ENCODE results near the gene SLC10A7.

Gene SLC10A7, protein sequence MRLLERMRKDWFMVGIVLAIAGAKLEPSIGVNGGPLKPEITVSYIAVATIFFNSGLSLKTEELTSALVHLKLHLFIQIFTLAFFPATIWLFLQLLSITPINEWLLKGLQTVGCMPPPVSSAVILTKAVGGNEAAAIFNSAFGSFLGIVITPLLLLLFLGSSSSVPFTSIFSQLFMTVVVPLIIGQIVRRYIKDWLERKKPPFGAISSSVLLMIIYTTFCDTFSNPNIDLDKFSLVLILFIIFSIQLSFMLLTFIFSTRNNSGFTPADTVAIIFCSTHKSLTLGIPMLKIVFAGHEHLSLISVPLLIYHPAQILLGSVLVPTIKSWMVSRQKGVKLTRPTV

DNA sequence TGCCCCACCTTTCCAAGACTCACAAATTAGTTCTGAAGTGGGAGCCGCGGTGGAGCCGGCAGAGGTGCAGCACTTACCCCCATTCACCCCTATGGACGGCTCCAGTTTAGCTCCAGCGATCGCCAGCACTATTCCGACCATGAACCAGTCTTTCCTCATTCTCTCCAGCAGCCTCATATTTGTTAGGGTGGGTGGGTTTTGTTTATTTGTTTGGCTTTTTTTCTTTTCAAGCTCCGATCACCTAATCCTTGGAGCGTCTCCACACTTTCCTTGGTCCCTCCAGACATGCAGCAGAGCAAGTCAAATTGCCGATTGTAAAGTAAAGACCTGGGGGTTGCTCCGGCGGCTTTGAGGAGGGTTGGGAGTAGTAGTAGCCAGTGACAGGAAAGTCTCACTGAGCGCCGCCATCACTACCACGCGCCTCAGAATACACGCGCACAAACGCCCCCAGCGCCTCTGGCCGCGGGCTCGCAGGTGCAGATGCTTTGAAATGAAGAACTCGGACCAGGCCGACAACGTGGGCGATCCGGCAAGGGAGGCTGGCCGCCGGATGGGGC is at the start of gene SLC10A7:
Gene SLC10A7, minus strand, starts transcription at position 400 of the 557 bp plus-strand sequence. Its CDS starts 223 bp downstream, at position 177.
- peak; percentile 74 for DNase-seq

DNA sequence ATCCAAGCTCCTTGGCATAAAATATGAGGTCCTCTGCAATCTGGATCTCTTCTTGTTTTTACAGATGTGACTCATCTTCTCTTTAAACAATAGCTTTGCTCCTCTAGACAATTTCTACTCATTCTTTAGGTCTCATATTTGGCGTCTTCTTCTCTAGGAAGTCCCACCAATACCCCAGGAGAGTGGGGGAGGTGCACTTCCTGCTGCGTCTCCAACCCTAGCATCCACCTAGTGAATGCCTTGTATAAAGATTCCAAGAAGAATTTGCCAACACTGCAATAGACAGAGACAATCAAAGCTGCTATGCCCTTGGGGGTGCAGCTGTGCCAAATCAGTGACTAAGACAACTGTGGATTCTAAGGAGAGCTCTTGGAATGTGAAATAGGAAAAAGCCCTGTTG is 45.7 kb upstream of the SLC10A7 start:
- DNase-seq, result no peak

DNA sequence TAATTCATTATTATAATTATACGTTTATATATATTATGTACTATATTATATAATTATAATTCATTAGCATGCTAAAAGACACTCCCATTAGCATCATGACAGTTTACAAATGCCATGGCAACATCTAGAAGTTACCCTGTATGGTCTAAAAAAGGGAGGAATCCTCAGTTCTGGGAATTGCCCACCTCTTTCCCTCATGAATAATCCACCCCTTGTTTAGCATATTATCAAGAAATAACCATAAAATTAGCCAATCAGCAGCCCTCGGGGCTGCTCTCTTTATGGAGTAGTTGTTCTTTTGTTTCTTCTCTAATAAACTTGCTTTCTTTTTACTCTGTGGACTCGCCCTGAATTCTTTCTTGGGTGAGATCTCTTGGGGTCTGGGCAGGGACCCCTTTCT is 42.8 kb upstream of the SLC10A7 start:
- DNase-seq, result no peak

DNA sequence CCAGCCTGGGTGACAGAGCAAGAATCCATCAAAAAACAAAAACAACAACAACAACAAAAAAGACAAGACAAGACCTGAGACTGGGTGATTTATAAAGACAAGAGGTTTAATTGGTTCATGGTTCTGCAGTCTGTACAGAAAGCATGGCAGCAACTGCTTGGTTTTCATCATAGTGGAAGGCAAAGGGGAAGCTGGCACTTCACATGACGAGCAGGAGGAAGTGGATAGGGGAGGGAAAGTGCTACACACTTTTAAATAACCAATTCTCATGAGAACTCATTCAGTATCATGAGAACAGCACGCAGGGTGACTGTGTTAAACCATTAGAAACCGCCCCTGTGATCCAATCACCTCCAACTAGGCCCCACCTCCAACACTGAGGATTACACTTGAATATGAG is 28.4 kb upstream of the SLC10A7 start:
- DNase-seq, result no peak

DNA sequence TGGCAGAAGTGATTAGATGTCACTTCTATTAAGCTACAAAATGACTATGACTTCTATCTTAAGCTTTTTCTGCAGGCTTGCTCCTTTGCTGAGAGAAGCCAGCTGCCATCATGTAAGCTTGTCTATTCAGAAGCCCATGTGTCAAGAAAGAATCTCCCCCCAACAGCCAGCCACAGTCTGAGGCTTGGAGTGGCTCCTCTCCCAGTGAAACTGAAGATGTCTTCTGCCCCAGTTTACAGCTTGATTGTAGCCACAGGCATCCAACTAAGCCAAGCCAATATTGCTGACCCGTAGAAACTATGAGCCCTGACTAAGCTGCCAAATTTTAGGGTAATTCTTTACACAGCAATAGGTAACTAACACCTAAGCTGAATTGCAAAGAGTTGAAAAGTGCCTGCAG is 26.7 kb upstream of the SLC10A7 start:
- no peak for DNase-seq

DNA sequence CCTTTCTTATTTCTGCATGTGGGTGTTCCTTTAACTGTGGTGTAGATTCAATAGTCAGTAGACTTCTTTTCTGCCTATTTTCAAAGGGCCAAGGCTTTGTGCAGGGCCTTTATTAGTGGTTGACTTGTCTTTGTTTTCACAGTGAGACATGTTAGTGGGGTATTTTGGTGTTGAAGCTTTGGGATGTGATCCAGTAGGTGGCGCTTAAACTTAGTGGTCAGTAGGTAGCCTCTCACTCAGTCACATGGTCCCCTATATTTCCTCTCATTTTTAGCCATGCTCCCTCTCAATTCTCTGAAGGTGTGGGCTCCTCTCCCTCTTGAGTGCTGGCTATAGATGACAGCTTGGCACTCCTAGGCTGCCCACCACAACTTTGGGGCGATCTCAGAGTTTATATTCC is 23.4 kb upstream of the SLC10A7 start:
- DNase-seq, result no peak

DNA sequence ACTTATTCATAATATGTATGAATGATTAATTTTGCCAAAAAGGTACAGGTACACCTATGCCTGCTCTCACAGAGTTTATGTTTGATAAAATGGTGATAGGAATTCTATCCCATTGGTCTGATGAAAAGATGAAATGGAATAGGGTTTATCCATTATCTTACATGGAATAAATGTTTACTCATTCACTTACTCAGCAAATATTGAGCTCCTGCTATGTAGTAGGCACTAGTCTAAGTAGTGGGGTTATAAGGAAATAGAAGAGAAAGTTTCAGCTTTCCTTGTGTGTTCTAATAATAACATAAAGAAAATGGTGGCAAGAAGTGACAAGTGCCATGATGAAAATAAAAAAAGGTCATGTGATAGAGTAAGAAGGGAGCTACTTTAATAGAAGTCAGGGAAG is 12.4 kb upstream of the SLC10A7 start:
- DNase-seq, result no peak

DNA sequence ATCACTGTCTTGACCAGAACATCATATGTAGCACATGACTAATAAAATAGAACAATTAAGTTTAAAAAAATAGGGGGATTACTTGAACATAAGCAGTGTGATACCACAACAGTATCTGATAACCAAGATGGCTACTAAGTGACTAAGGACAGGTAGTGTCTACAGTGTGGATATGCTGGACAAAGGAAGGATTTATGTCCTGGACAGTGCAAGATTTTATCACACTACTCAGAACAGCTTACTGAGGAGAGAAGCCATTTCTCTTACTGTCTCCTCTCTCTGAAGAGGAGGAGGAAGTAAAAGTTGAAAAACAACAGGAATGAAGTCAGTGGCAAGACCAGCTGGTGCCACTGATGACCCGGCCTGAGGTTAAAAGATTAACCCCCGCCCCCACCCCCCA is 4.0 kb upstream of the SLC10A7 start:
- no peak for DNase-seq

DNA sequence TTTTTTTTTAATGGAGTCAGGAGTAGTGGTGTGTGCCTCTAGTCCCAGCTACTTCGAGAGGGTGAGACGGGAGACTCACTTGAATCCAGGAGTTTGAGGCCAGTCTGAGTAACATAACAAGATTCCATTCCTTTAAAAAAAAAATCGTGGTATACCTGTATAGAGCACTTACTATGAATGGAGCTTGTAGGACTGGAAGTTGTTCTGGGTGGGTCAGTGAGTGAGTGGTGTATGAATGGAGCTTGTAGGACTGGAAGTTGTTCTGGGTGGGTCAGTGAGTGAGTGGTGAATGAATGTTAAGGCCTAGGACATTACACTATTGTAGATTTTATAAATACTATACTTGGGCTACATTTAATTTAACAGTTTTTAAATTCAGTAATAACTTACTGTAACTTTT is 2.9 kb upstream of the SLC10A7 start:
- no peak for DNase-seq

DNA sequence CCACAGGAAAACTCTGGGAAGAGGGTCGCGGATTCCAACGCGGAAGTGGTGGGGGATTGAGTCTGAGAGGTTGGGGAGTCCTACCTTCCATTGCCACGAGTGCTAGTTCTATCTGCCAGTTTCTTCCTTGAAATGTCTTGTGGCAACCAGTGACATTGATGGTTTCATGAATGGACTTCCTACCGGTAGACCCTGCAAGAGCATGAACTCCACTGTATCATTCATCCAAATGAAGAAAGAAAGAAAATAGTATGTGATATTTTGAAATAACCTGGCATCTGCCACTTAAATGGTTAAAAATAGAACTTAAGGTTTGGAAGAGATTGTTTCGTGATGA is 1.1 kb upstream of the SLC10A7 start:
- DNase-seq, result no peak

DNA sequence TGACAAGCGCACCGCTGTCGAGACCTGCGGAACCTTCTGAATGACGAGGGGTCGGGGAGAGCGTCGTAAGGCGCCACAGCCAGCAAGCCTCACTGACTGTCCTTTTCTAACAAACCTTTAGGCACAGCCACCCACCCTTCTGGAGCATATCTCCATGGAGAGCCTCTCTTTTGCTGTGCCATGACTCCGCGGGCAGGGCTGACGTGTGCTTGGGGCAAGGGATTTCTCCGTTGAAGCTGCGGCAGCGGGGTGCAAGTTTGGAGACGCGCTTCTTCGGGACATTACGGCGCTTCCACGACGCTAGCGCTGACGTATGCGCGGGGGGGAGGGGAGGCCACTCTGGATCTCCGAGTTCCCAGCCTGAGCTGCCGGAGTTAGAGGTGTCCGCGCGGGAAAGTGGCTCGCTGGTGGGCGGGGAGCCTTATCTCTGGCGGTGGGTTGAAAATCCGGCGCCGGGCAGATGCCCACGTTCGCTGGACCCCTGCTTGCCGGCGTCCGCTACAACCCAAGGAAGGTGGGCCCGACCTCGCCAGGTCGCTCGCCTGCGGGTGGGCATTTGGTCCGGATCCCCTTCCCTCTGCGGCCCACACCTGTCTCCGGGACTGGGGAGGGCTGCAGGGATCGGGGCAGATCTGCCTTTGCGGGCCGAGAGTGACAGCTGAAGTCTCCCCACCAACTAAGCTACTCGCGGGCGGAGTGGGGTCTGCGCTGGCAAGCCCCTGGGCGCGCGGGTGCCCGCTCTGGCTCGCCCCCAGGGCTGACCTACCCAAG is 543 bp upstream of the SLC10A7 start:
- peak; percentile 88 for DNase-seq

DNA sequence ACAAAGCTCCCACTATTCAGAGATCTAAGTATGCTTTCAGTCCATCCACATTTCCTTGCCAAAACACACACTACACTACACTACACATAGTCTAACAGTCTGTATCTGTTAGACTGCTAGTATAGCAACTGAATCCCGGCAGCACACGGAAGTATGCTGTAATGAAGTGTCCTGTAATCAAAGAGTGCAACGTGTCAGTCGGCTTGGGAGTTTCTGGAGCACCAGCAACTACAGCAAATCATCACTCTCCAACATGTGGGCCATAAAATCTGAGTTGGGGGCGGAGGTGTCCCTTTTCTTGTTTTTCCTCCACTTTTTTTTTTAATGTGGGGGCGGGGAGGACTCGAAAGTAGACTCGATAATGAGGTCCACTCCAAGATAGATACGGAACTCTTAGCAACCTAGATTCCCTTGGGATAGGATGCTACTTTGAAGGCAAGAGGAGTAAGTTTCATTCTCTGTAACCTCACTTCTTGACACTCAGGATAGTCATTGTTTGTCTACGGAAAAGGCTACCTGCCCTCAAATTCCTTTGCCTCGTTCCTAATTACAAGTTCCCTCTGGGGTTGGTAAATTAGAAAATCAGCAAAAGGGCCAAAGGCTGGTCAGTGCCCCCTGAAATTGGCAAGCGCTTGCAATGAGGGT is 722 bp downstream of the SLC10A7 start:
- no peak for DNase-seq

DNA sequence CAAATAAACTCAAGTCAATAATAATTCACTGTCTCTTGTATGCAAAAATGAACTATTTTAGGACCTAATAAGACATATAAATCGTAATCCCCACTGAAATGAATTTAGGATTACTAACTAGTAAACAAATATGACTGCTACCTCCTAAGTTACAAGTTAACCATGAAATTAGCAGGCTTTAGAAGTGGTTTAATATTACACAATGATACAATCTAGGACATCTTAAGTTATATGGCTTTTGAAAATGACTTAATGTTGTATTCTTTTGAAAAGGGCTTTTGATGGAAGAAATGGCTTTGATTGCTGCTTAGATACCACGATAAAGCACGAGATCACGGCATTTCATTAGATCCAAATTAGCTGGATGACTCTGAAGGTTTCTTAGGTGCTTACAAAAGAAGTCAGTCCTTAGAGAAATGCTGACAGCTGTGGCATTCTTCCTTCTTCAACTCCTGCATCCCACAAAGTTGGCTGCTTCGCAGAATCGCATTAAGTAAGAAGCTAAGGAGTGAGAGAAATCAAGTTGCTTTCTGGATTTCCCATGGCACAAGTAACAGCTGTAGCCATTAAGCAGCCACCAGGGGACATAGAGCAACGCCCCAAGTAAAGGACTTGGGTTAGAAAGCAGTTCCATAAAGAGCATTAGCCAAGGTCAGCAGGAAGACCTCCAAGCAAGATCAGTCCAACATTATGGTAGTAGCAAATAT is 6.9 kb downstream of the SLC10A7 start:
- DNase-seq, result no peak

DNA sequence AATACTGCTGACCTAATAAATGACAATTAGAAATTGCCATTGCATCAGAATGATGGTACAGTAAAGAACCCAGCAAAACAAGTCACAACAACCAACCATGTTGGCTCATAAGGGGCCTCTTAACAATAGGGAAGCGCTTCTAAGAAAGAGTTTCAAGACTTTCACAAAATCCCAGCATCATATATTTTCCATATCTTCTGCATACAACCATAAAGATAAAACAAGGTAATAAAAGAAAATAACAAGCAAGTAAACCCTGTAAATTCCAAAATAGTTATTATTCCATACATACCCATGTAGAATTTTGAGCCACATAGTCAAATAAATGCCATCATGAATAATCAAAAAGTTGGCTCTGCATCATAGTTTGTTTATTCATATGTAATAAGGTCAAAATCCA is 8.2 kb downstream of the SLC10A7 start:
- no peak for DNase-seq

DNA sequence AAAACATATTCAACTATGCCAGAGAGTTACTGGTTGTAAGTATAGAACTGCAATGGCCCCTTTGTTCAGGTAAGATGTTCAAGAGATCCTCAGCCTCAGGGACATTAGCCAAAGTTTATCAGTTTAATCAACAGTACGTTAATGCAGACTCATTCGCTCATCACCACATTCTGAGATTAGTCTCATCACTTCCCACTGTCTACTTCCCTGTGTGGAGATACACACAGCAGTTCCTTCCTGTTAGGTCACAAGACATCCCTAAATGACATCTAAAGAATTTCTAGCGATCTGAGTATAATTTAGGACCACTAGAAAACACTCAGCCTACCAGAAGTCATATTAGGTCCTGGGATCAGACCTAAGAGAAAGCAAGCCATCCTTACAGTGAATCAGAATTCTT is 10.4 kb downstream of the SLC10A7 start:
- DNase-seq, result no peak

DNA sequence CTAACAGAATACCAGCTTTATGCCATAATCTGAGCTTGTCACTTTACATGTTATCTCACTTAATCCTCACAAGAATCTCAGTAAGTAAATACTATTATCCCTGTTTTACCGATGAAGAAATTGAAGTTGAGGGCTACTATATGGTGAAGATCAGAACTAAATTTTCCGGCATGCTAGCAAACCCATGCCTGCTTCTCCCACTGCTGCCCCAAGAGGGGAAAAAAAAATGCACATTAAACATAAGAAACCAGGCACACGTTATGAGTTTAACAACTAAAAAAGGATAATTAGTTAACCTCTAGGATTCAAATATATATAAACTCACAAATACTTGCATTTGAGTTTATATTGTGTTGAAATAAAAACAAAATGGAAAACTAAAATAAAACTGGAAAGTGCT is 10.8 kb downstream of the SLC10A7 start:
- DNase-seq, result no peak

DNA sequence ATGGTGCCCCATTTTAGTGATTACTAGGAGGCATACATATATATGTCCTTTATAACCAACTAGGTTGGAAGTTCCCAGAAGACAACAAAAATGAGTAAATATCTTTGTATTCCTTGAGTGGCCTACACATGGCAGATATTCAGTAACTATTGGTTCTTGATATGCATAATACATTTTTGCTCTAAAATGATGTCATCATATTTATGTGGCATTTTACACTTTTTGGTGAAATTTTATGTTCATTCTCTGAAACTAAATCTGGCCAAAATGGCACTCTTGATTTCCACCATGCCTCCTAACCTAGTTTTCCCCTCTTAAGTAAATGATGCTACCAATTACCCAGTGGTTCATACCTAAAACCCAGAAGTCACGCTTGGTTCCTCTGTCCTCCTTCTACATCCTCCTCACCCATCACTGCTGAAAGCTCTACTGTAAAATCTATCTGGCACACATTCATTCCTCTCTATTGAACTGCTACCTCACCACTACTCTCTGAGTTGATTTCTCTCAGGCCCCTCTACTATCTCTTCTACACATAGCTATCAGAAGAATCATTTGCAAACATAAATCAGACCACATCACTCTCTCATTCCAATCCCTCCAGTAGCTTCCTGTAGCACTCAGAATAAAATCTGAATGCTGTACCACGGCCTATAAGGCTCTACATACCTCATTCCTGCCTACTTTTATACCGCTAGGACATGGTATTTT is 13.4 kb downstream of the SLC10A7 start:
- DNase-seq, result no peak

DNA sequence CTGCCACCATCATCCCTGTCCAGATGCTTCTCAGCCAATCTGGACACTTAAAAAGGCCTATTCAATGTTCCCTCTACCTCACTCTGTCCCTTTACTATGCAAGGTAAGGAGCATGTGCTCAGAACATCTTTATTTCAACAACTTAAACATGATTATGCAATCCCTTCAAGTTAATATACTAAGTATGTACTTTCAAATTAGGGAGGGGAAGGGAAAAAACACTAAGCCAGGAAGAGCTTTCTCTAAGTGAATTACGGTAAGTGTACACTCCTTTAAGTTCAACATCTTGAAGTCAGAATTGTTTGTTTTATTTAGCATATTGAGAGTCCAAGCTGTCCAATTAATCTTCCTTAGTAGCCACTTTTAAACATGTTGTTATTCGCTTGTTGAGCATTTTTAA is 14.1 kb downstream of the SLC10A7 start:
- DNase-seq, result no peak

DNA sequence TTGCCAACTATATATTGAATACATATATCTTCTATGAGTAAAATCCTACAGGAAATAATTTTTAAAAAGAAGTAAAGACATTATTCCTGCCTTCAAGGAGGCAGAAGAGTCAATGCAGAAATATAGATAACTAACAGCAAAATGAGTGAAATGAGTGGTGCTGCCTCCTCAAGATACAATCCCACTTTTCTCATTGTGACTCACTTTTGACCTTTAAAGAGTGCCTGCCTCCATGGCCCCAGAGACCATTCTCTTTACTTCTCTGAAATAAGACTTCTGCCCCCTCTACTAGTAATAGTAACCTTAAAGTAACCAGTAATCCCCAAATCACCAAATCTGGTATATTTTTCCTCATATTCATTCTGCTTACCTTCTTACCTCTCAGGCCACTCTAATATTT is 15.5 kb downstream of the SLC10A7 start:
- DNase-seq, result no peak

DNA sequence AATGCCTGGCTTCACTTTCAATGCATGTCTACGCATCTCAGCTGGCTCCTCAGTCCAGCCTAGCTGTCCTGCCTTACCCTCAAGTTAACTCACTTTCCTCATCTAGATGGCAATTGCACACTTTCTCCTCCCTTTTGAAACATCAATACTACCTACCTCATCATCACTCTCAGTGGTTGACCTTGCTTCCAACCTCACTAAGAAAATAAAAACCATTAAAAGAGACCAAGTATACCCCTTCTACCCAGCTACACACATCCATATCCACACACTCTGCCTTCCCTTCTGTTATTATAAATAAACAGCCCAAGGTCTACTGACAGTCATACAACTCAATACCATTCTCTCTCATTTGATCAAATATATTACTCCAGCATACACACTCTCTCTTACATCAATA is 21.5 kb downstream of the SLC10A7 start:
- no peak for DNase-seq

DNA sequence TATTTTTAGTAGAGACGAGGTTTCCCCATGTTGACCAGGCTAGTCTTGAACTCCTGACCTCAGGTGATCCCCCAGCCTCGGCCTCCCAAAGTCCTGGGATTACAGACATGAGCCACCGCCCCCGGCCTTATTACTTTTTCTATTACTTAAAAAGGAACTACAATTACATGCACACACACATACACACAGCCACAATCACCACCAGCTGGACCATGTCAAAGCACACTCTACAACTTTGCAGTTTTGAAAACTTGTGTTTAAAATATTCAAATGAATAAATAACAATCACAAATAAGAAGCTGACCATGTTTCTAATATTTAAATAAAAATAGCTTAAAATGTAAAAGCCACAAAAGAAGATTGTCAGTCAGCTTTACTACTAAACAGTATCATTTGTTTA is 23.4 kb downstream of the SLC10A7 start:
- no peak for DNase-seq

DNA sequence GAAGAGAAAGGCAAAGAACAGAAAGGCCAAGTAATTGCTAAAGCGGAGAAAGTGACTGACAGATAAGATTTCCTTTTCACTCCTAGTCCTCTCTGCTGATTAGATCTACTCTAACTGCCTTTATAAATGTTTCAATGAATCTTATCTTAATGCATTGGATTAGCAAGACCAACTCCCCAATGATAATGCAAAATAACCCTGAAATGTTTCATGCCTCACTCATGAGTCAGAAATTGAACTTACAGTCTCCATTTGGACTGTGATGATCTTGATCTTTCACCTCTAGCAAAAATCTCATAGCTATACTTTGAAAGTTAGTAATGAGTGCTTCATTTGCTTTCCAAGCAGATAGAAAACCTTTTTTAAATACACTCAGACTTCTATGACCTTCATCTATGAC is 26.5 kb downstream of the SLC10A7 start:
- no peak for DNase-seq

DNA sequence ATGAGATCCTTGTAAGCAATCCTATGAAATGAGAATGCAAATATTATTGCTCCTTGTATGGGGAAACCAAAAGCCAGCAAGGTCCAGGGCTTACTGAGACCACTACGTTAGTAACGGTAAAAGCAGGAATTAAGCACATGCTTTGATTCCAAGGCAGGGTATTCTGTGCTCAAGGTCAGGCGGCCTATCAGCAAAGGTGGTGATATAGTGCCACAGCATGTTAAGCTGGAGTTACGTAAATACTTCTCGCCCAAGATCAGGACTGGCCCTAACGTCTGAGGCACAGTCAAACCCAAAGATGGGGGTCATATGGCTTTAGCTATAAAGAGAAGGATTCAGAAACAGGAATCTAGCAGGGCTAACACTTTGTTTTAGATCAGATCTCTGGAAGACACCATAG is 27.6 kb downstream of the SLC10A7 start:
- DNase-seq, result no peak

All from stimulated activated CD4-positive, alpha-beta T cell treated with anti-CD3 and anti-CD28 coated beads, Interleukin-4, amount 100 ng/mL, for 1 hour (primary cell).